Adrenal gland (tissue), 12 donors: ENCODE measurements around the gene TAGLN3. TPM values are rescaled to one million over a fixed set of nuclear protein-coding genes. Genes with fewer than 3 reads are reported as not detected.
A peak's percentile ranks its signal among the peaks of the same experiment; 100 is the strongest.

ENCODE experiments used
- DNase-seq, 7 donors: peaks; one replicate each; pipeline ENCODE4 v3.0.0-alpha.2; 2019 to 2020
- H3K27ac ChIP-seq, 5 donors: fragments of 200-600 bp; sonication (generic) in 4 of 5; 1 replicate in 3 of 5; 2 replicates in 2 of 5; pipeline versions ENCODE4 v1.5.1 to v1.8.0; 2016 to 2020; ENCODE audit warnings: mild to moderate bottlenecking in 1 of 5
- H3K27me3 ChIP-seq: fragments of 200-600 bp; 2 replicates; pipeline ENCODE4 v1.8.0; 2021
- H3K36me3 ChIP-seq, 2 donors: fragments of 200-600 bp; replicated peaks in 1 of 2; 1 replicate in 1 of 2; 2 replicates in 1 of 2; pipeline versions ENCODE4 v1.5.1 to v1.8.0; 2018 to 2022
- H3K4me1 ChIP-seq, 2 donors: fragments of 200-600 bp; replicated peaks in 1 of 2; 1 replicate in 1 of 2; 2 replicates in 1 of 2; pipeline versions ENCODE4 v1.5.1 to v1.8.0; 2018 to 2021
- H3K4me3 ChIP-seq, 4 donors: fragments of 200-600 bp; sonication (generic) in 3 of 4; one replicate each; pipeline ENCODE4 v1.5.1; 2016 to 2018
- H3K9me3 ChIP-seq, 3 donors: fragments of 200-600 bp; sonication (generic) in 1 of 3; replicated peaks in 1 of 3; 1 replicate in 2 of 3; 2 replicates in 1 of 3; pipeline versions ENCODE4 v1.5.1 to v1.8.0; 2016 to 2021
- POLR2A ChIP-seq, 2 donors: fragments of 450-650 bp; IDR thresholded peaks; one replicate each; pipeline ENCODE4 v1.6.1; 2017; ENCODE audit warnings: antibody characterized with exemption in 2 of 2, mild to moderate bottlenecking in 2 of 2, moderate library complexity in 1 of 2
- WGBS, 4 donors: extraction: QIAGEN DNeasy Blood & Tissue Kit in 2 of 4; methylation state at CpG; one replicate each; pipeline versions ENCODE4 v1.1.5 to v1.1.7; 2013 to 2017; 5-methylcytosine and 5-hydroxymethylcytosine counted together
- intact Hi-C, 2 donors: fragments of 100-400 bp; cut with DNase I; formaldehyde crosslinking; loops; one replicate each; pipeline versions ENCODE4 v1.14.1 to v1.15.0; 2022 to 2023
- polyA plus RNA-seq, 3 donors: library from polyadenylated mRNA; stranded (reverse); fragments of 200-250 nt in 2 of 3; fragments of 350-450 nt in 1 of 3; fragmentation: Illumina TruSeq in 1 of 3; extraction: RNeasy Lipid Tissue Mini Kit (QIAGEN cat#74804) in 1 of 3; gene quantifications; one replicate each; pipeline ENCODE4 v1.2.3, GENCODE V29; 2013 to 2014
- total RNA-seq, 9 donors: library from RNA; depleted of rRNA in 4 of 9; stranded (reverse); fragments of >200 nt in 4 of 9; fragments of 120-200 nt in 1 of 9; fragmentation: NEBNext Ultra II Directional in 1 of 9; extraction: Animal tissue kit (Norgen Biotek cat#: 25700) in 1 of 9; gene quantifications; one replicate each; pipeline versions ENCODE4 v1.1.0 to v1.2.4, GENCODE V29; 2013 to 2023
- TF ChIP-seq, protein P1 (sequence below), 6 experiments: fragments of 450-650 bp in 4 of 6; fragments of 200-600 bp in 2 of 6; sonication (generic) in 1 of 6; IDR thresholded peaks; 1 replicate in 5 of 6; 2 replicates in 1 of 6; pipeline versions ENCODE4 v1.5.1 to v1.8.0; 2016 to 2021; ENCODE audit warnings: antibody characterized with exemption in 6 of 6, mild to moderate bottlenecking in 2 of 6, moderate library complexity in 1 of 6
- donor health status: healthy with polysubstance abuse.
- donor health status: Bipolar disorder and iron deficiency.
- donor health status: DM: yes; HTN: yes; CAD: no.
- donor health status: DM: no; HTN: no; CAD: no.
- donor health status: DM: no; HTN: no; CAD: no.
- donor health status: DM: yes; HTN: yes; CAD: no.

Gene TAGLN3
- total and polyA plus RNA-seq, 12 donors: 0.55 to 52.1 (median 12.8) TPM; not detected in 3

DNA sequence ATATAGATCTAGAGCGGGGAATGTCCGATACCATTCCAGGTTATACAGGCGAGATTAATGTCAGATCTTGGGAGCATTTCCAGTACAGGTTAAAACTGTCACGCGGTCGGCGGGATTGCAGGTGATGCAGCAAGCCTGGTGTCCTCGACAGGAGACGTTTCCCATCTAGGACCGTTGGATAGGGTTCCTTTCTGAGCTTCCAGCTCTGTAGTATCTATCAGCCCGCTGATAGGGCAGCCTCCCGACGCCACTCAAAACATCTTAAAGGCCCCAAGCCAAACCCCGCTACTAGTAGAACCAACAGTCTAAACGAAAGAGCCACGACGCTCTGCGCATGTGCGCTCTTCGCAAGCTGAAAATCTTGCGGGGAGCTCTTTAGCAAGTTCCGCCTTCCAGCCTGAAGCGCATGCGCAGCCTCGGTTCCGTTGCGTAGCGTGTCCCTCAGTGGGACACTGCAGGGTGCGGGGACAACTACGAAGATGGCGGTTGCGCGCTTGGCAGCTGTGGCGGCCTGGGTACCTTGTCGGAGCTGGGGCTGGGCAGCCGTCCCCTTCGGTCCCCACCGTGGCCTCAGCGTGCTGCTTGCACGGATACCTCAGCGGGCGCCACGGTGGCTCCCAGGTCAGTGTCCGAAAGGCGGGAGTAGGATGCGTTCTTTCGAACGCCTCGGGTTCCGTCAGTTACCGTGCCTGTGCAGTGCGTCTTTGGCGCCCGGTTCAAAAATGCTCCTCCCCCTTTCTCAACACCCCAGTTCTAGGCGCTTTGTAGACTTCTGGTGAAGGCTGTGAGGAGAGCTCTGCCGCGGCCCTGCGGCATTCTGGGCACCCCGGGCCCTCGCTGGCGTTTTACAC, 19.9 kb upstream of the TAGLN3 start, which contains the start of gene ABHD10:
ABHD10 (plus strand) TSS at position 444 of the 851 bp plus-strand sequence; CDS start at position 480, 36 bp downstream.
- TF ChIP-seq, protein P1, sequence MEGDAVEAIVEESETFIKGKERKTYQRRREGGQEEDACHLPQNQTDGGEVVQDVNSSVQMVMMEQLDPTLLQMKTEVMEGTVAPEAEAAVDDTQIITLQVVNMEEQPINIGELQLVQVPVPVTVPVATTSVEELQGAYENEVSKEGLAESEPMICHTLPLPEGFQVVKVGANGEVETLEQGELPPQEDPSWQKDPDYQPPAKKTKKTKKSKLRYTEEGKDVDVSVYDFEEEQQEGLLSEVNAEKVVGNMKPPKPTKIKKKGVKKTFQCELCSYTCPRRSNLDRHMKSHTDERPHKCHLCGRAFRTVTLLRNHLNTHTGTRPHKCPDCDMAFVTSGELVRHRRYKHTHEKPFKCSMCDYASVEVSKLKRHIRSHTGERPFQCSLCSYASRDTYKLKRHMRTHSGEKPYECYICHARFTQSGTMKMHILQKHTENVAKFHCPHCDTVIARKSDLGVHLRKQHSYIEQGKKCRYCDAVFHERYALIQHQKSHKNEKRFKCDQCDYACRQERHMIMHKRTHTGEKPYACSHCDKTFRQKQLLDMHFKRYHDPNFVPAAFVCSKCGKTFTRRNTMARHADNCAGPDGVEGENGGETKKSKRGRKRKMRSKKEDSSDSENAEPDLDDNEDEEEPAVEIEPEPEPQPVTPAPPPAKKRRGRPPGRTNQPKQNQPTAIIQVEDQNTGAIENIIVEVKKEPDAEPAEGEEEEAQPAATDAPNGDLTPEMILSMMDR (IDR thresholded peaks at IDR 0.05): no peak
- peak; percentile 88 to 97 for TF ChIP-seq POLR2A (IDR thresholded peaks at IDR 0.05)
- Histone ChIP-seq H3K4me1 (peaks cover 6 to 33% of the 10 kb centered on the region in 2 donors), H3K27ac (peak within 1 kb of the TSS in 4 of 5 donors; percentile 78 to 91 (median 86)), H3K36me3 (no peaks in the 10 kb centered on the region), H3K4me3 (peak within 1 kb of the TSS; percentile 59 to 92 (median 82)), H3K9me3 (no peaks in the 10 kb centered on the region), H3K27me3 (no peaks in the 10 kb centered on the region)
- DNase-seq: peak; percentile 97 to 99 (median 98)
- intact Hi-C loops: no loop called here
- 2 to 4% (median 3%) methylated on average over 20 to 61 of the region's 61 CpGs for WGBS, 4 donors

DNA sequence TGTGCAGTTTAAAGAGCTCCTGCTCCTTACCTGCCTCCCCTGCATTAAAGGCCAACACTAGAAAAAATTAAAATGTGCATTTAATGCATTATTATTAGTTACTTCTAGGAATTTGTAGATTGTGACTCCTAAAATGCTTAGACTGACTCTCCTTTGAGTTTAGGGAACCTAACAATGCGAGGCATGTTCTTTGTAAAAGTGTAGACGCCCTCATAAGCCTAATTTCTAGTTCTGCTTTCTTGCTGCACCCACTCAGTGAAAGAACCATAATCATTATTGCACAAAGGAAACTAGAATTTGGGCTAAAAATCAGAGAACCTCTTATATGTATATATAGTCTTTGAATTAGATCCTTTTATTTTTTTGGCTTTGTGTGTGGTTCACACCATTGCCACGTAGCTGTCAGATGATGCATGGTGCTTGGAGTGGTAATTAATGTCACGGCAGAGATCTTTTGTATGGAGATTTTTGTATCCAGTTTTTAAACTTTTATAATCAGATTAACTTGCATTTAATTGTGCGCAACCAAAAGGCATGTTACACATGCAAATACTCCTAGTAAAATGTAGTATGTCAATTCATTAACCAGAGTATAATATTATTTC, 19.2 kb upstream of the TAGLN3 start:
- peak overlapping the region; percentile 59 to 92 (median 82) for H3K4me3 ChIP-seq
- peaks cover 6 to 33% of the 10 kb centered on the region in 2 donors for H3K4me1 ChIP-seq
- no peaks in the 10 kb centered on the region for H3K9me3 ChIP-seq
- H3K36me3 ChIP-seq: no peaks in the 10 kb centered on the region
- 18 to 20% (median 19%) methylated on average over 5 of the region's 5 CpGs for WGBS, 4 donors
- H3K27ac ChIP-seq: peak overlapping the region in 4 of 5 donors; percentile 78 to 91 (median 86)
- no peaks in the 10 kb centered on the region for H3K27me3 ChIP-seq
- DNase-seq: no peak
- intact Hi-C loops: no loop called here
- TF ChIP-seq, protein P1 (IDR thresholded peaks at IDR 0.05): no peak
- TF ChIP-seq POLR2A (IDR thresholded peaks at IDR 0.05): no peak

GRCh38 chr3:111980716-111981456, 17.8 kb upstream of the TAGLN3 start:
- 84 to 89% (median 87%) methylated on average over 10 of the region's 10 CpGs for WGBS, 4 donors
- H3K4me3 ChIP-seq: no peak overlapping the region
- peaks cover 6 to 33% of the 10 kb centered on the region in 2 donors for H3K4me1 ChIP-seq
- H3K27me3 ChIP-seq: no peaks in the 10 kb centered on the region
- TF ChIP-seq POLR2A (IDR thresholded peaks at IDR 0.05): no peak
- TF ChIP-seq, protein P1 (IDR thresholded peaks at IDR 0.05): no peak
- no peaks in the 10 kb centered on the region for H3K9me3 ChIP-seq
- intact Hi-C loops: no loop called here
- H3K27ac ChIP-seq: no peak overlapping the region
- DNase-seq: no peak
- no peaks in the 10 kb centered on the region for H3K36me3 ChIP-seq

GRCh38 chr3:111981457-111981763, 17.3 kb upstream of the TAGLN3 start:
- H3K4me3 ChIP-seq: no peak overlapping the region
- DNase-seq: no peak
- 71 to 79% (median 73%) methylated on average over 3 of the region's 3 CpGs for WGBS, 4 donors
- peaks cover 6 to 33% of the 10 kb centered on the region in 2 donors for H3K4me1 ChIP-seq
- no peak for TF ChIP-seq POLR2A (IDR thresholded peaks at IDR 0.05)
- TF ChIP-seq, protein P1 (IDR thresholded peaks at IDR 0.05): no peak
- no peaks in the 10 kb centered on the region for H3K9me3 ChIP-seq
- H3K27ac ChIP-seq: no peak overlapping the region
- H3K36me3 ChIP-seq: no peaks in the 10 kb centered on the region
- no peaks in the 10 kb centered on the region for H3K27me3 ChIP-seq
- intact Hi-C loops: no loop called here
